IMR-90 (cell line): ENCODE results near the gene BTN1A1. TPM values are rescaled to one million over a fixed set of nuclear protein-coding genes. Genes with fewer than 3 reads are reported as not detected.

ENCODE experiments used
- ATAC-seq: fragments of 200-7000 bp; cut with Tn5 transposase; 2 replicates; pipeline ENCODE4 v1.9.1; 2020; ENCODE audit warnings: low read depth, mild to moderate bottlenecking, moderate library complexity
- Bru-seq: library from RNA; stranded (reverse); fragments of 400-500 nt; gene quantifications from one replicate; lab custom pipeline; 2021; lab: Mats Ljungman, UMichigan
- BruChase-seq, 2 experiments: library from RNA; stranded (reverse); fragments of 400-500 nt; gene quantifications; one replicate each; lab custom pipeline; 2021; lab: Mats Ljungman, UMichigan
- BruUV-seq: library from RNA; stranded (reverse); fragments of 400-500 nt; replicated peaks from 2 replicates; lab custom pipeline; 2021; lab: Mats Ljungman, UMichigan
- CTCF ChIA-PET: fragments of 300-600 bp; formaldehyde crosslinking; extraction: SDS; loops from one replicate; lab custom pipeline; 2021; ENCODE audit warnings: antibody characterized with exemption; lab: Yijun Ruan, JAX
- POLR2A ChIA-PET: fragments of 300-600 bp; sonication (Branson Sonifier 250); formaldehyde crosslinking; loops from one replicate; lab custom pipeline; 2022; ENCODE audit warnings: antibody characterized with exemption; ENCODE audit not compliant: unreplicated experiment; lab: Charles Lee
- DNase-seq: peaks from one replicate; pipeline ENCODE4 v3.0.0; 2013
- H2AFZ ChIP-seq: replicated peaks from 2 replicates; pipeline ENCODE3; 2013; ENCODE audit warnings: low read length, mild to moderate bottlenecking; ENCODE audit not compliant: poor library complexity
- H2AK5ac ChIP-seq: 2 replicates; pipeline ENCODE4 v1.6.1; 2013; ENCODE audit warnings: low read depth, low read length, inconsistent platforms
- H2AK9ac ChIP-seq: replicated peaks from 2 replicates; pipeline ENCODE3; 2013; ENCODE audit warnings: mild to moderate bottlenecking, low read depth, low read length, moderate library complexity; ENCODE audit not compliant: poor library complexity
- H2BK120ac ChIP-seq: 2 replicates; pipeline ENCODE4 v1.6.1; 2013; ENCODE audit warnings: low read depth, low read length, inconsistent platforms
- H2BK15ac ChIP-seq: 3 replicates; pipeline ENCODE4 v1.6.1; 2013; ENCODE audit warnings: low read depth, low read length, inconsistent platforms
- H2BK20ac ChIP-seq: 2 replicates; pipeline ENCODE4 v1.6.1; 2013; ENCODE audit warnings: low read depth, mild to moderate bottlenecking, inconsistent platforms, low read length, moderate library complexity
- H2BK5ac ChIP-seq: 2 replicates; pipeline ENCODE4 v1.6.1; 2013; ENCODE audit warnings: mild to moderate bottlenecking, low read depth, low read length, inconsistent platforms; ENCODE audit not compliant: poor library complexity, severe bottlenecking
- H3K14ac ChIP-seq: replicated peaks from 2 replicates; pipeline ENCODE4 v1.6.1; 2013; ENCODE audit warnings: low read depth, low read length, inconsistent platforms
- H3K18ac ChIP-seq: 2 replicates; pipeline ENCODE4 v1.6.1; 2013; ENCODE audit warnings: low read depth, low read length, control low read depth
- H3K23ac ChIP-seq: 2 replicates; pipeline ENCODE4 v1.6.1; 2013; ENCODE audit warnings: low read depth, low read length, inconsistent platforms
- H3K27ac ChIP-seq: 2 replicates; pipeline ENCODE4 v1.5.1; 2013; ENCODE audit warnings: mild to moderate bottlenecking, control low read depth, low read length; ENCODE audit not compliant: insufficient read depth
- H3K27me3 ChIP-seq: 2 replicates; pipeline ENCODE4 v1.6.1; 2013; ENCODE audit warnings: low read length; ENCODE audit not compliant: control insufficient read depth, insufficient read depth
- H3K36me3 ChIP-seq: 2 replicates; pipeline ENCODE4 v1.6.1; 2013; ENCODE audit warnings: low read length, mixed read lengths; ENCODE audit not compliant: control insufficient read depth, insufficient read depth
- H3K4ac ChIP-seq: 2 replicates; pipeline ENCODE4 v1.6.1; 2013; ENCODE audit warnings: low read depth, low read length, inconsistent platforms
- H3K4me1 ChIP-seq: 2 replicates; pipeline ENCODE4 v1.6.1; 2013; ENCODE audit warnings: low read length, mixed read lengths; ENCODE audit not compliant: control insufficient read depth, insufficient read depth
- H3K4me2 ChIP-seq: 2 replicates; pipeline ENCODE4 v1.6.1; 2013; ENCODE audit warnings: low read depth, mild to moderate bottlenecking, control low read depth, low read length, moderate library complexity
- H3K4me3 ChIP-seq: 2 replicates; pipeline ENCODE4 v1.5.1; 2013; ENCODE audit warnings: low read depth, mild to moderate bottlenecking, control low read depth, low read length, moderate library complexity; ENCODE audit not compliant: insufficient read depth
- H3K56ac ChIP-seq: 2 replicates; pipeline ENCODE4 v1.6.1; 2013; ENCODE audit warnings: low read length, inconsistent platforms; ENCODE audit not compliant: insufficient read depth; ENCODE audit errors: extremely low read depth
- H3K79me1 ChIP-seq, 2 experiments: 2 replicates each; pipeline ENCODE4 v1.6.1; 2013; ENCODE audit warnings: low read length in 2 of 2, inconsistent platforms in 1 of 2, low read depth in 1 of 2
- H3K9ac ChIP-seq: 2 replicates; pipeline ENCODE4 v1.6.1; 2013; ENCODE audit warnings: low read depth, low read length, control low read depth
- H3K9me1 ChIP-seq: 2 replicates; pipeline ENCODE4 v1.6.1; 2013; ENCODE audit warnings: low read length, inconsistent platforms; ENCODE audit not compliant: insufficient read depth
- H3K9me3 ChIP-seq: 2 replicates; pipeline ENCODE4 v1.6.1; 2013; ENCODE audit warnings: low read length; ENCODE audit not compliant: control insufficient read depth, insufficient read depth
- H4K20me1 ChIP-seq: 2 replicates; pipeline ENCODE4 v1.6.1; 2013; ENCODE audit warnings: low read length, inconsistent platforms; ENCODE audit not compliant: insufficient read depth
- H4K5ac ChIP-seq: 2 replicates; pipeline ENCODE4 v1.6.1; 2013; ENCODE audit warnings: mild to moderate bottlenecking, low read depth, low read length, control low read depth
- H4K8ac ChIP-seq, 2 experiments: 2 replicates each; pipeline ENCODE4 v1.6.1; 2013; ENCODE audit warnings: low read depth in 2 of 2, low read length in 2 of 2, control low read depth in 1 of 2, inconsistent platforms in 1 of 2
- H4K91ac ChIP-seq: 2 replicates; pipeline ENCODE4 v1.6.1; 2013; ENCODE audit warnings: low read depth, low read length, inconsistent platforms; ENCODE audit not compliant: insufficient read depth
- BHLHE40 ChIP-seq: fragments of 150-350 bp; IDR thresholded peaks from 2 replicates; pipeline ENCODE4 v1.6.1; 2016; ENCODE audit warnings: mild to moderate bottlenecking, low read depth, low read length
- CEBPB ChIP-seq: IDR thresholded peaks from 2 replicates; pipeline ENCODE4 v1.6.1; 2012; ENCODE audit warnings: low read depth, low read length, improper control_type of control experiment
- CTCF ChIP-seq: conservative IDR thresholded peaks from 2 replicates; pipeline ENCODE4 v1.5.1; 2012; ENCODE audit warnings: mild to moderate bottlenecking, low read depth, low read length, improper control_type of control experiment
- ELK1 ChIP-seq: fragments of 150-350 bp; IDR thresholded peaks from 2 replicates; pipeline ENCODE4 v1.6.1; 2016; ENCODE audit warnings: low read depth, mild to moderate bottlenecking, low read length, moderate library complexity, borderline replicate concordance
- FOS ChIP-seq: fragments of 150-350 bp; IDR thresholded peaks from 2 replicates; pipeline ENCODE4 v1.6.1; 2016; ENCODE audit warnings: low read depth, low read length
- MAFK ChIP-seq: IDR thresholded peaks from 2 replicates; pipeline ENCODE4 v1.6.1; 2012; ENCODE audit warnings: low read depth, low read length, improper control_type of control experiment
- MAZ ChIP-seq: IDR thresholded peaks from 2 replicates; pipeline ENCODE4 v1.6.1; 2012; ENCODE audit warnings: low read depth, mild to moderate bottlenecking, low read length, improper control_type of control experiment, moderate library complexity, borderline replicate concordance
- MXI1 ChIP-seq: IDR thresholded peaks from 2 replicates; pipeline ENCODE4 v1.6.1; 2012; ENCODE audit warnings: low read depth, mild to moderate bottlenecking, low read length, moderate library complexity, borderline replicate concordance
- NFE2L2 ChIP-seq: fragments of 150-350 bp; IDR thresholded peaks from 2 replicates; pipeline ENCODE4 v1.6.1; 2016; ENCODE audit warnings: low read depth, mild to moderate bottlenecking, low read length
- POLR2A ChIP-seq: IDR thresholded peaks from 2 replicates; pipeline ENCODE4 v1.6.1; 2012; ENCODE audit warnings: mild to moderate bottlenecking, low read depth, low read length
- RAD21 ChIP-seq: IDR thresholded peaks from 2 replicates; pipeline ENCODE4 v1.6.1; 2012; ENCODE audit warnings: low read length, improper control_type of control experiment
- RCOR1 ChIP-seq: IDR thresholded peaks from 2 replicates; pipeline ENCODE4 v1.6.1; 2012; ENCODE audit warnings: mild to moderate bottlenecking, low read length, improper control_type of control experiment; ENCODE audit not compliant: insufficient replicate concordance
- RFX5 ChIP-seq: IDR thresholded peaks from 2 replicates; pipeline ENCODE4 v1.8.0; 2012; ENCODE audit warnings: low read depth, mild to moderate bottlenecking, low read length, moderate library complexity
- USF2 ChIP-seq: fragments of 150-350 bp; IDR thresholded peaks from 2 replicates; pipeline ENCODE4 v1.6.1; 2017; ENCODE audit warnings: mild to moderate bottlenecking, antibody characterized with exemption, low read length, low read depth
- WGBS, 2 experiments: methylation state at CpG; one replicate each; pipeline versions ENCODE4 v1.1.5 to v1.1.7; 2013; ENCODE audit warnings: missing lambda C conversion rate in 2 of 2; ENCODE audit not compliant: insufficient read length in 1 of 2; ENCODE audit errors: extremely low coverage in 2 of 2; 5-methylcytosine and 5-hydroxymethylcytosine counted together
- dilution Hi-C: fragments of 300-500 bp; cut with HindIII; formaldehyde crosslinking; loops from one replicate; pipeline ENCODE4 v1.14.3; 2018; ENCODE audit warnings: low sequenced_read_pairs; ENCODE audit not compliant: unreplicated experiment
- in situ Hi-C: fragments of 300-500 bp; cut with MboI; formaldehyde crosslinking; loops from 3 replicates; pipeline ENCODE4 v1.14.3; 2019; ENCODE audit warnings: low sequenced_read_pairs, inconsistent platforms, mixed read lengths
- intact Hi-C: fragments of 100-400 bp; cut with micrococcal nuclease; formaldehyde crosslinking; loops from 2 replicates; pipeline ENCODE4 v1.10.0; 2022
- long read RNA-seq: library from polyadenylated mRNA; unstranded; transcript quantifications from one replicate; pipeline ENCODE4 v2.0.0, GENCODE V29; 2021; ENCODE audit not compliant: unreplicated experiment
- polyA plus RNA-seq, 3 experiments: library from polyadenylated mRNA; depleted of rRNA; stranded (reverse); fragments of >200 nt; gene quantifications; 2 replicates each; pipeline ENCODE4 v1.2.3, GENCODE V29; 2012; ENCODE audit warnings: low replicate concordance in 1 of 3
- total RNA-seq: library from RNA; depleted of rRNA; stranded (reverse); fragments of >200 nt; gene quantifications from 2 replicates; pipeline ENCODE4 v1.2.3, GENCODE V29; 2012; rRNA removed

Gene BTN1A1
- total RNA-seq (not detected in 2 replicates), polyA plus RNA-seq (2012; rRNA removed) (not detected in 2 replicates), Bru-seq, nascent RNA (not detected), BruChase-seq, experiment 1, labeled RNA remaining after a 6-hour chase (percentile 8 among the genes with signal in this experiment), BruChase-seq, experiment 2, labeled RNA remaining after a 2-hour chase (percentile 5 among the genes with signal in this experiment)
- polyA plus RNA-seq (2012; cell fraction: cytosol; rRNA removed): not detected in 2 replicates
- polyA plus RNA-seq (2012; cell fraction: nucleus; rRNA removed; ENCODE audit: low replicate concordance): not detected in 2 replicates
- long read RNA-seq: 0 reads

GRCh38 chr6:26500102-26500501 lies at the start of gene BTN1A1:
BTN1A1 (plus strand) TSS chr6:26500303; CDS start chr6:26501287, 984 bp downstream.
- Histone ChIP-seq H3K4me2 (no peak within 1 kb of the TSS), H2BK120ac (no peak within 1 kb of the TSS), H4K8ac (no peak within 1 kb of the TSS), H3K4ac (no peak within 1 kb of the TSS), H2AK5ac (no peak within 1 kb of the TSS), H3K9me1 (0 out of 2 replicates have a peak, but pooled peaks cover 3% of the 10 kb centered on the region), H4K20me1 (no peaks in the 10 kb centered on the region), H2BK20ac (no peak within 1 kb of the TSS), H3K18ac (no peak within 1 kb of the TSS), H2AK9ac (no peak within 1 kb of the TSS), H2AFZ (no peak within 1 kb of the TSS), H3K23ac (no peak within 1 kb of the TSS), H2BK15ac (no peak within 1 kb of the TSS), H3K4me3 (no peak within 1 kb of the TSS), H4K5ac (no peak within 1 kb of the TSS), H3K14ac (no peak within 1 kb of the TSS), H3K9me3 (no peaks in the 10 kb centered on the region), H3K27ac (no peak within 1 kb of the TSS), H3K9ac (no peak within 1 kb of the TSS), H3K4me1 (0 out of 2 replicates have a peak, but pooled peaks cover 3% of the 10 kb centered on the region), H4K91ac (no peak within 1 kb of the TSS), H3K27me3 (peaks cover 36% of the 10 kb centered on the region), H3K79me1 (no peaks in the 10 kb centered on the region), H2BK5ac (no peak within 1 kb of the TSS), H3K36me3 (no peaks in the 10 kb centered on the region), H3K56ac (no peak within 1 kb of the TSS)
- no peak for DNase-seq
- in situ Hi-C loops (no loop called here), dilution Hi-C loops (no loop called here), intact Hi-C loops (no loop called here)
- no TSS peak for BruUV-seq
- no CpG with 5 or more reads among the region's 2 CpGs for WGBS, 2 experiments
- POLR2A ChIA-PET: no interaction called here
- CTCF ChIA-PET: interaction anchor here (1.0 kb wide), 1 partner anchor 8 kb away, joined by 3 read pairs; no protein-coding TSS in a partner anchor
- TF ChIP-seq RCOR1 (no peak), ELK1 (no peak), RAD21 (no peak), BHLHE40 (no peak), CEBPB (no peak), MAFK (no peak), FOS (no peak), RFX5 (no peak), USF2 (no peak), NFE2L2 (no peak), MAZ (no peak), POLR2A (no peak), CTCF (no peak), MXI1 (no peak)
- no peak for ATAC-seq
